Smooth muscle cell (in vitro differentiated cells): Measurements from ENCODE around the gene B4GALT1. TPM values are rescaled to one million over a fixed set of nuclear protein-coding genes. Genes with fewer than 3 reads are reported as not detected.

ENCODE experiments used
- DNase-seq: peaks from one replicate; lab custom pipeline; 2025; ENCODE audit not compliant: unreplicated experiment; lab: John Stamatoyannopoulos, UW
- H2AFZ ChIP-seq: fragments of 200-600 bp; sonication (generic); 2 replicates; pipeline ENCODE4 v1.6.0; 2016; ENCODE audit warnings: antibody characterized with exemption, low read depth, mild to moderate bottlenecking
- H3F3A ChIP-seq: fragments of 200-600 bp; sonication (generic); 2 replicates; pipeline ENCODE4 v1.6.0; 2017; ENCODE audit warnings: antibody characterized with exemption, low read depth
- H3K27ac ChIP-seq: fragments of 200-600 bp; sonication (generic); 2 replicates; pipeline ENCODE4 v1.5.1; 2016; ENCODE audit warnings: low read depth, mild to moderate bottlenecking
- H3K27me3 ChIP-seq: fragments of 200-600 bp; sonication (generic); 2 replicates; pipeline ENCODE4 v1.6.1; 2016; ENCODE audit warnings: low read depth, mild to moderate bottlenecking
- H3K36me3 ChIP-seq: fragments of 200-600 bp; sonication (generic); 2 replicates; pipeline ENCODE4 v1.5.1; 2016; ENCODE audit warnings: low read depth
- H3K4me1 ChIP-seq: fragments of 200-600 bp; sonication (generic); 2 replicates; pipeline ENCODE4 v1.5.1; 2016; ENCODE audit warnings: low read depth
- H3K4me2 ChIP-seq: fragments of 200-600 bp; sonication (generic); 2 replicates; pipeline ENCODE4 v1.6.0; 2016; ENCODE audit warnings: mild to moderate bottlenecking
- H3K4me3 ChIP-seq: fragments of 200-600 bp; sonication (generic); 2 replicates; pipeline ENCODE4 v1.5.1; 2016; ENCODE audit warnings: mild to moderate bottlenecking
- H3K79me2 ChIP-seq: fragments of 200-600 bp; sonication (generic); 2 replicates; pipeline ENCODE4 v1.6.0; 2016; ENCODE audit warnings: low read depth, mild to moderate bottlenecking
- H3K9ac ChIP-seq: fragments of 200-600 bp; sonication (generic); 2 replicates; pipeline ENCODE4 v1.6.0; 2016; ENCODE audit warnings: low read depth
- H3K9me3 ChIP-seq: fragments of 200-600 bp; sonication (generic); replicated peaks from 2 replicates; pipeline ENCODE4 v1.5.1; 2016; ENCODE audit warnings: low read depth
- H4K20me1 ChIP-seq: fragments of 200-600 bp; sonication (generic); 2 replicates; pipeline ENCODE4 v1.6.0; 2016; ENCODE audit warnings: low read depth
- CTCF ChIP-seq: fragments of 200-600 bp; sonication (generic); IDR thresholded peaks from 2 replicates; pipeline ENCODE4 v1.5.1; 2017; ENCODE audit warnings: borderline replicate concordance, mild to moderate bottlenecking, antibody characterized with exemption; ENCODE audit not compliant: insufficient read depth, poor library complexity, severe bottlenecking
- WGBS: methylation state at CpG from one replicate; pipeline ENCODE4 v1.1.7; 2016; ENCODE audit warnings: low lambda C conversion rate; 5-methylcytosine and 5-hydroxymethylcytosine counted together
- polyA plus RNA-seq: library from polyadenylated mRNA; unstranded; fragments of >200 nt; fragmentation: Nextera tagmentation; extraction: Ambion mirVana; gene quantifications from 2 replicates; pipeline ENCODE4 v1.2.1, GENCODE V29; 2016
- total RNA-seq: library from RNA; depleted of rRNA; stranded (reverse); fragments of >200 nt; gene quantifications from 2 replicates; pipeline ENCODE4 v1.2.3, GENCODE V29; 2014

Gene B4GALT1
- total and polyA plus RNA-seq, 2 experiments from 2014 or later: 49.2 to 56.3 TPM

DNA sequence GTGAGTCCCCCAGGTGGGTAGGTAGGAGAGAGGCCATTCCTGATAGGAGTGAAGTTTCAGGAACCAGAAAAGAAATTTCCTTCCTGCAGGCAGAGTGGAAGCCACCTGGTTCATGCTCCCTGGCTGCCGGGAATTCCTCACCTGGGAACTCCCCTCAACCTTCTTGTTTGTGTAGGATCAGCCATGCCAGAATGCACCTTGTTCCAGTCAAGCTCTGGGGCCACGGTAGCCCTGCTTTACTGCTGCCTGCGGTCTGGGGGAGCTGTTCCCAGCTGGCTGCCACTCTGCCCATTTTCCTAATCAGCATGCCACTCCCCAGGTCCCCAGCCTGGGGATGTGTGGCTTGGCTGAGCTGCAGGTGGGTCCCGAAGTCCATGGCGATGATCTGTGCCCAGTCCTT is 18.7 kb upstream of the B4GALT1 start:
- 82% methylated on average over 5 of the region's 5 CpGs for WGBS

DNA sequence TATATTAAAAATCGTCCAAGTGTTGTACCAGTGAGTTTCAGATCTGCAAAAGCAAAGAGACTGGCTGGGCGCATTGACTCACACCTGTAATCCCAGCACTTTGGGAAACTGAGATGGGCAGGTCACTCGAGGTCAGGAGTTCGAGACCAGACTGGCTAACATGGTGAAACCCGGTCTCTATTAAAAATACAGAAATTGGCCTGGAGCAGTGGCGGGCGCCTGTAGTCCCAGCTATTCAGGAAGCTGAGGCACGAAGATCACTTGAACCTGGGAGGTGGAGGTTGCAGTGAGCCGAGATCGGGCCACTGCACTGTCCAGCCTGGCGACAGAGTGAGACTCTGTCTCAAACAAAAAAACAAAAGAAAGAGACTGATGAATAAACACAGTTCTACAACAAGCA is 18.3 kb upstream of the B4GALT1 start:
- no peak overlapping the region for H3K4me2 ChIP-seq
- no peaks in the 10 kb centered on the region for H3K79me2 ChIP-seq
- H3F3A ChIP-seq: peaks cover 15% of the 10 kb centered on the region
- H3K9me3 ChIP-seq: no peaks in the 10 kb centered on the region
- no peak overlapping the region for H3K9ac ChIP-seq
- H3K27ac ChIP-seq: peak overlapping the region; percentile 12
- no peaks in the 10 kb centered on the region for H3K27me3 ChIP-seq
- no peaks in the 10 kb centered on the region for H3K36me3 ChIP-seq
- no peak overlapping the region for H3K4me3 ChIP-seq
- 87% methylated on average over 11 of the region's 11 CpGs for WGBS
- DNase-seq: no peak
- no peak for TF ChIP-seq CTCF
- peaks cover 13% of the 10 kb centered on the region for H3K4me1 ChIP-seq
- no peak overlapping the region for H2AFZ ChIP-seq
- H4K20me1 ChIP-seq: no peaks in the 10 kb centered on the region

More for the DNA sequence above, 18.7 kb upstream of the B4GALT1 start:
- H3K4me2 ChIP-seq: no peak overlapping the region
- H3K27ac ChIP-seq: no peak overlapping the region
- no peak for TF ChIP-seq CTCF
- no peaks in the 10 kb centered on the region for H4K20me1 ChIP-seq
- no peaks in the 10 kb centered on the region for H3K27me3 ChIP-seq
- H3K9ac ChIP-seq: no peak overlapping the region
- peaks cover 15% of the 10 kb centered on the region for H3F3A ChIP-seq
- no peak overlapping the region for H2AFZ ChIP-seq
- H3K79me2 ChIP-seq: no peaks in the 10 kb centered on the region
- no peak overlapping the region for H3K4me3 ChIP-seq
- H3K4me1 ChIP-seq: peaks cover 13% of the 10 kb centered on the region
- no peak for DNase-seq
- no peaks in the 10 kb centered on the region for H3K9me3 ChIP-seq
- no peaks in the 10 kb centered on the region for H3K36me3 ChIP-seq

DNA sequence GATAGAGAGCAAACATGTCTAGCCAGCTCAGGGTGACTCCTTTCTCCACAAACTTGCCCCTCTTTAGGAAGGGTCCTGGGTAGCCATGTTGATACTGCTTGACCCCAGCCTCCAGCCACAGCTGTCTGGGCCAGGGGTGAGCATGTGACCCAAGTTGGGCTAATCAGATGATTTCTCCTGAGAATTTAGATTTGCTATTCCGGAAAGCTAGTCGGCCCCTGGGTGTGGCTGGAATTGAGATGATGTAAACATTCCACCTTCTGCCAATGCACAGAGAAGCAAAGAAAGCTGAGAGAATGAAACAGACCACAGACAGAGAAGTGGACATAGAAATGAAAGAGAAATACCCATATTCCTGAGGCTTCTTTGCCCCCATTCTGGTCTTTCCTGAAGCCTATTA is 17.8 kb upstream of the B4GALT1 start:
- no peaks in the 10 kb centered on the region for H3K79me2 ChIP-seq
- H3K9me3 ChIP-seq: no peaks in the 10 kb centered on the region
- no peak overlapping the region for H3K9ac ChIP-seq
- H3F3A ChIP-seq: peaks cover 15% of the 10 kb centered on the region
- peaks cover 13% of the 10 kb centered on the region for H3K4me1 ChIP-seq
- no peaks in the 10 kb centered on the region for H3K36me3 ChIP-seq
- WGBS: 63% methylated on average over 2 of the region's 2 CpGs
- TF ChIP-seq CTCF: no peak
- no peaks in the 10 kb centered on the region for H4K20me1 ChIP-seq
- DNase-seq: no peak
- peak overlapping the region; percentile 12 for H3K27ac ChIP-seq
- H3K4me3 ChIP-seq: no peak overlapping the region
- no peaks in the 10 kb centered on the region for H3K27me3 ChIP-seq
- H2AFZ ChIP-seq: no peak overlapping the region
- H3K4me2 ChIP-seq: no peak overlapping the region

DNA sequence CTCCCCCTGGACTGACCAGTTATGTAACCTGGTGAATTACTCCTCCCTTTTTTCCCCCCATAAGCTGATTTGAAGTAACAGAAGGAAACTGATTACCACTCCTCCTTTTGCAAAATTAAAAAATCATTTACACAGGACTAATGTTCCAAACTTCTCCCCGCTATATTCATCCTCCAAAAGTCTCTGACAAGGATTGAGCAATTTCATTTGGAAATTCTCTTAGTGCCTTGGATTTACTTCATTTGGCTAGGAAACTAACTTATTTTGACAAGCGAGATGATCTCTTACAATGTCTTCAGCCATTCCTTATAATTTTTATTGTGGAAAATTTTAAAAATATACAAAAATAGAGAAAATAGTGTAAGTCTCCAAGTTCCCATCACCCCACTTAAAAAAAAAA is 15.4 kb upstream of the B4GALT1 start:
- Histone ChIP-seq H3K79me2 (no peaks in the 10 kb centered on the region), H3F3A (peaks cover 4% of the 10 kb centered on the region), H3K9ac (no peak overlapping the region), H3K27ac (no peak overlapping the region), H3K9me3 (no peaks in the 10 kb centered on the region), H4K20me1 (no peaks in the 10 kb centered on the region), H3K4me2 (no peak overlapping the region), H3K27me3 (no peaks in the 10 kb centered on the region), H3K36me3 (no peaks in the 10 kb centered on the region), H3K4me3 (no peak overlapping the region), H2AFZ (no peak overlapping the region), H3K4me1 (peaks cover 7% of the 10 kb centered on the region)
- WGBS: 93% methylated on average over 2 of the region's 2 CpGs
- DNase-seq: no peak
- no peak for TF ChIP-seq CTCF
